ENCODE data around the gene NCOA7. TPM values are rescaled to one million over a fixed set of nuclear protein-coding genes. Genes with fewer than 3 reads are reported as not detected.

Gene NCOA7
- total RNA-seq, 1 donor from 2014 or later, result 26.2 TPM

DNA sequence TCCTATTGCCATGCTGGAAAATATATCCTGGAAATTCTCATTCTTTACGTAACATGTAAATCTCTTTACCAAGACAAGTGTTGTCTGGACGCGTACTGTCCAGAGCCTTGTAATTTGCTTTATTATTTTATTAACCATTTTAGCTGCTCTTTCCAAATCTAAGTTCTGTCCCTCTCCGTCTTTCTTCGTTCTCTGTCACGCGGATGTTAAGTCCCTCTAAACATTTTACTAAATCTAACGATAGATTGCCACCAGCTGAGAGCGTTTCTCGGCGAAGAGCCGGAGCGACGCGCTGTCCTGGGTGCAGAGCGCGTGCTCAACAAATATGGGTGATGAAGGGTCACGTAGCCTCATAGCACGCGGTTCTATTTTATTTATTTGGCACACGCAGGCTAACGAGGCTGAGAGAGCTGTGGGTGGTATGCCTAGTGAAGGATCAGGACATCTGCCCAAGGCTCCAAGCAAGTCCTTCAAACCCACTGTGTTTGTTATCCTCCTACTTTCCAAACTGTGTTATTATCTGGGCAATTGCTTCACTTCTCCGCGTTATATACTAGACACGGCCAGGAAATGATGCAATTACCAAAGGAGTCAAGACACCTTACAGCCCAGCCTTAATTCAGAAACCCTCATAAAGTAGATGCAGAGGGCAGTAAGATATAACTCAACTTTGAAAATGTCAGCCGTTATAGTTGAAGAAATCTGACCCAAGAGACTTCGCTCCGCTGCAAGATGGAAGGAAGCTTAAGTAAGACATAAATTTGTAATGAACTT is 10.0 kb upstream of the NCOA7 start:
- Mint-ChIP-seq H3K27ac (ENCODE audit: unreplicated experiment) (no peak overlapping the region), H3K4me1 (ENCODE audit: unreplicated experiment) (no peaks in the 10 kb centered on the region), H3K27me3 (ENCODE audit: unreplicated experiment) (peaks cover 1% of the 10 kb centered on the region), H3K4me3 (ENCODE audit: unreplicated experiment) (no peak overlapping the region), H3K36me3 (ENCODE audit: low read depth, unreplicated experiment) (peaks cover 5% of the 10 kb centered on the region), H3K9me3 (ENCODE audit: unreplicated experiment) (peaks cover 4% of the 10 kb centered on the region)
- TF ChIP-seq, protein P1, sequence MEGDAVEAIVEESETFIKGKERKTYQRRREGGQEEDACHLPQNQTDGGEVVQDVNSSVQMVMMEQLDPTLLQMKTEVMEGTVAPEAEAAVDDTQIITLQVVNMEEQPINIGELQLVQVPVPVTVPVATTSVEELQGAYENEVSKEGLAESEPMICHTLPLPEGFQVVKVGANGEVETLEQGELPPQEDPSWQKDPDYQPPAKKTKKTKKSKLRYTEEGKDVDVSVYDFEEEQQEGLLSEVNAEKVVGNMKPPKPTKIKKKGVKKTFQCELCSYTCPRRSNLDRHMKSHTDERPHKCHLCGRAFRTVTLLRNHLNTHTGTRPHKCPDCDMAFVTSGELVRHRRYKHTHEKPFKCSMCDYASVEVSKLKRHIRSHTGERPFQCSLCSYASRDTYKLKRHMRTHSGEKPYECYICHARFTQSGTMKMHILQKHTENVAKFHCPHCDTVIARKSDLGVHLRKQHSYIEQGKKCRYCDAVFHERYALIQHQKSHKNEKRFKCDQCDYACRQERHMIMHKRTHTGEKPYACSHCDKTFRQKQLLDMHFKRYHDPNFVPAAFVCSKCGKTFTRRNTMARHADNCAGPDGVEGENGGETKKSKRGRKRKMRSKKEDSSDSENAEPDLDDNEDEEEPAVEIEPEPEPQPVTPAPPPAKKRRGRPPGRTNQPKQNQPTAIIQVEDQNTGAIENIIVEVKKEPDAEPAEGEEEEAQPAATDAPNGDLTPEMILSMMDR (IDR thresholded peaks at IDR 0.05; ENCODE audit: unreplicated experiment), result no peak
- peak; percentile 23 for DNase-seq (ENCODE audit: low spot score)

DNA sequence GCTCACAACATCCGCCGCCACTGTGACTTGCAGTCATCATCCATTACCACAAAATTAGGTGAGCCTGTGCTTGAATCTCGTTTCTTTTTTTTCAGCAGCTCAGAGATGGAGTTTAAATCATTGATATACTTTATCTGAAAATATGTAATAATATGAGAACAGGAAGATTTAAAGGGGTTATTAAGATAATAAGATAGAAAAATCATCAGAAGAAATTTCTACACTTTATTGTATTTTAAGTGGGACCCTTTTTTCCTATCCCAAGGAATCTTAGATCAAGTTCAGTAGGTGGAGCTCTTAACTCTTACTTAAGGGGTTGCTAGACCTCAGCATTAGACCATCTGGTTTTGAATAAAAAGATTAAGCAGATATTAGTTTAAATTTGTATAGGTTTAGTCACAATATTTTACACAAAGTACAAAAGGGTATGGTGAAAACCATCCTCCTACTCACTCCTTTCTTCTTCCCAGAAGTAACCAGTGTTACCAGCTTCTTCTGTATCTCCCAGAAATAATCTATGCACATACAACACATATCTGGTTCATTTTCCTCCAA is 9.4 kb upstream of the NCOA7 start:
- Mint-ChIP-seq H3K36me3 (ENCODE audit: low read depth, unreplicated experiment) (peaks cover 5% of the 10 kb centered on the region), H3K9me3 (ENCODE audit: unreplicated experiment) (peaks cover 4% of the 10 kb centered on the region), H3K4me3 (ENCODE audit: unreplicated experiment) (no peak overlapping the region), H3K27ac (ENCODE audit: unreplicated experiment) (no peak overlapping the region), H3K27me3 (ENCODE audit: unreplicated experiment) (peaks cover 1% of the 10 kb centered on the region), H3K4me1 (ENCODE audit: unreplicated experiment) (no peaks in the 10 kb centered on the region)
- no peak for DNase-seq (ENCODE audit: low spot score)
- TF ChIP-seq, protein P1 (IDR thresholded peaks at IDR 0.05; ENCODE audit: unreplicated experiment), result no peak

DNA sequence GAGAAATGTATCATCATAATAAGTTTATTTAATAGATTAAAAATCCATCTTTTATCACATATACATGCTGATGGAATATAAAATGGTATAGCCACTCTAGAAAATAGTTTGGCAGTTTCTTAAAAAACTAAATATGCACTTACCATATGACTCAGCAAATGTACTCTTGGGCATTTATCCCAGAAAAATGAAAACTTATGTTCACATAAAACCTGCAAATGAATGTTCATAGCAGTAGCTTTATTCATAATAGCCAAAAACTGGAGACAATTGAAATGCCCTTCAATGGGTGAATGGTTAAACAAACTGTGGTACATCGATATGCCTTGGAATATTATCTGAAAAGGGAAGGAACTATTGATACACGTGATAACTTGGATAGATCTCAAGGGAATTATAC is 6.4 kb upstream of the NCOA7 start:
- Mint-ChIP-seq H3K4me3 (ENCODE audit: unreplicated experiment) (no peak overlapping the region), H3K36me3 (ENCODE audit: low read depth, unreplicated experiment) (no peaks in the 10 kb centered on the region), H3K27ac (ENCODE audit: unreplicated experiment) (no peak overlapping the region), H3K27me3 (ENCODE audit: unreplicated experiment) (no peaks in the 10 kb centered on the region), H3K4me1 (ENCODE audit: unreplicated experiment) (peaks cover 2% of the 10 kb centered on the region), H3K9me3 (ENCODE audit: unreplicated experiment) (no peaks in the 10 kb centered on the region)
- DNase-seq (ENCODE audit: low spot score), result no peak
- TF ChIP-seq, protein P1 (IDR thresholded peaks at IDR 0.05; ENCODE audit: unreplicated experiment), result no peak

DNA sequence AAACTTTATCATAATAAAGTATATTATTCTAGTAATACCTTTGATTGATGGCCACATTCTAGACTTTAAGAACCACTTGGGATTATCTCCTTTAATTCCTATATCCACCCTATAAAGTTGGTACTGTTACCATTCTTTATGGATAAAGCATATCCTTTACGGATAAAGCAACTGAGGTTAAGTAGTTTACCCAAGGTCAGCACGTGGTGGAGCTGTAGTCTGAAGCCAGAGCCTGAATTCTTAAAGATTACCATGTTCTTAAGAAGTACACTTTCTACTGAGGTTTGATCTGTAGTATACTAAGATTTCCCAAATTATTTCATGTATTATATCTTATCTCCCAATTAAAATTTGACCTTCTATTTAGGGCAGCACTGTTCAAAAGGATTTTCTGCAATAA is 3.0 kb upstream of the NCOA7 start:
- peaks cover 2% of the 10 kb centered on the region for H3K27me3 Mint-ChIP-seq (ENCODE audit: unreplicated experiment)
- TF ChIP-seq, protein P1 (IDR thresholded peaks at IDR 0.05; ENCODE audit: unreplicated experiment), result no peak
- no peak overlapping the region for H3K27ac Mint-ChIP-seq (ENCODE audit: unreplicated experiment)
- DNase-seq (ENCODE audit: low spot score), result no peak
- peaks cover 21% of the 10 kb centered on the region for H3K4me1 Mint-ChIP-seq (ENCODE audit: unreplicated experiment)
- no peaks in the 10 kb centered on the region for H3K36me3 Mint-ChIP-seq (ENCODE audit: low read depth, unreplicated experiment)
- no peaks in the 10 kb centered on the region for H3K9me3 Mint-ChIP-seq (ENCODE audit: unreplicated experiment)
- no peak overlapping the region for H3K4me3 Mint-ChIP-seq (ENCODE audit: unreplicated experiment)

DNA sequence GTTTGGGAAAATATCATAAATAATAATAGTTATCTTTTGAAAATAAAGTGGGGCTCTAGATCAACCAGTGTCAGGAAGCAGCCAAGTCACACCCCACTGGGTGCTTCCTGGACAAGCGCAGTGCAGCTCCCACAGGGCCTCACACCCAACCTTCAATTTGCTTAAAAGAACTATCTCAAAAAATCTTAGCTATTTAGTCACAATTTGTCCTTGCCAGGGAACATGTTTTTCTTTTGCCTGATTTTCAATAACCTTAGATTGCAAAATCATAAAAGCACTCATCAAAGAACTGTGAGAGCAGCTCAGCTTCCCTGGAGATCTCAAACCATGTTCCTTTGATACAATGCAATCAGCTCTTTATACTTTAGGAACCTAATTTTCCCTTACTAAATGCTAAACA is 1.6 kb upstream of the NCOA7 start:
- TF ChIP-seq, protein P1 (IDR thresholded peaks at IDR 0.05; ENCODE audit: unreplicated experiment), result no peak
- DNase-seq (ENCODE audit: low spot score), result no peak
- no peak overlapping the region for H3K27ac Mint-ChIP-seq (ENCODE audit: unreplicated experiment)
- no peaks in the 10 kb centered on the region for H3K9me3 Mint-ChIP-seq (ENCODE audit: unreplicated experiment)
- peak overlapping the region; percentile 91 for H3K4me3 Mint-ChIP-seq (ENCODE audit: unreplicated experiment)
- no peaks in the 10 kb centered on the region for H3K36me3 Mint-ChIP-seq (ENCODE audit: low read depth, unreplicated experiment)
- peaks cover 2% of the 10 kb centered on the region for H3K27me3 Mint-ChIP-seq (ENCODE audit: unreplicated experiment)
- H3K4me1 Mint-ChIP-seq (ENCODE audit: unreplicated experiment), result peaks cover 32% of the 10 kb centered on the region

All from endothelial cell (in vitro differentiated cells).